Activated naive CD8-positive, alpha-beta T cell treated with anti-CD3 and anti-CD28 coated beads for 36 hours (primary cell): ENCODE measurements around the gene UPK3BL1. TPM values are rescaled to one million over a fixed set of nuclear protein-coding genes. Genes with fewer than 3 reads are reported as not detected.
A peak's percentile ranks its signal among the peaks of the same experiment; 100 is the strongest.
"Not testable (repeated sequence)": the region's sequence is repeated elsewhere in the genome, so short reads cannot be mapped to it uniquely, and the experiment has no call there.

ENCODE experiments used
- DNase-seq: peaks from one replicate; pipeline ENCODE4 v3.0.0; 2021
- H3K27ac Mint-ChIP-seq: one replicate; pipeline ENCODE4 v1.8.0; 2022; ENCODE audit warnings: mild to moderate bottlenecking, moderate library complexity, mixed read lengths
- H3K27me3 Mint-ChIP-seq: one replicate; pipeline ENCODE4 v1.8.0; 2022; ENCODE audit warnings: mild to moderate bottlenecking, mixed read lengths
- H3K36me3 Mint-ChIP-seq: one replicate; pipeline ENCODE4 v1.8.0; 2021; ENCODE audit warnings: mild to moderate bottlenecking, mixed read lengths
- H3K4me1 Mint-ChIP-seq: one replicate; pipeline ENCODE4 v1.8.0; 2021; ENCODE audit warnings: mixed read lengths
- H3K4me3 Mint-ChIP-seq: one replicate; pipeline ENCODE4 v1.8.0; 2022; ENCODE audit warnings: mild to moderate bottlenecking, moderate library complexity, mixed read lengths
- H3K9me3 Mint-ChIP-seq: one replicate; pipeline ENCODE4 v1.8.0; 2022; ENCODE audit warnings: mixed read lengths
- total RNA-seq, 2 experiments: library from RNA; stranded (reverse); gene quantifications; one replicate each; pipeline ENCODE4 v1.2.3, GENCODE V29; 2021

Gene UPK3BL1
- total RNA-seq, 2 experiments from 2014 or later = 14.1 to 19.4 TPM

DNA sequence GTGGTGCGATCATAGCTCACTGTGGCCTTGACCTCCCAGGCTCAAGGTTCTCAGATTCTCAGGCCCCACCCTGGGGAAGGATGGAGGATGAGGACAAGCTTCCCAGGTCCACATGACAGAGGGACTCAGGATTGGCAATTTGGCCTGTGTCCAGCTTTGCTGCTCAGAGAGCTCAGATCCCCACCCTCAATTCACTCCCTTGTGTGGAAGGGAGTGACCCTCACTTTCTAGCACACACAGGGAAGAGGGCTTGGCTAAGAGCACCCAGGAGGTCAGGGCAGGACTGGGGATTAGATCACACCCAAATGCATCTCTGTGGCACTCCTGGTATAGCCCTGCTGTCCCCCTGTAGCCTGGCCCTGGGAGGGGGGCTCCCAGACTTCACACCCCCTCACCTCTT, 813 bp upstream of the UPK3BL1 start:
- DNase-seq, H3K4me1 Mint-ChIP-seq, H3K4me3 Mint-ChIP-seq, H3K27me3 Mint-ChIP-seq, H3K36me3 Mint-ChIP-seq, H3K27ac Mint-ChIP-seq, H3K9me3 Mint-ChIP-seq: not testable (repeated sequence)

DNA sequence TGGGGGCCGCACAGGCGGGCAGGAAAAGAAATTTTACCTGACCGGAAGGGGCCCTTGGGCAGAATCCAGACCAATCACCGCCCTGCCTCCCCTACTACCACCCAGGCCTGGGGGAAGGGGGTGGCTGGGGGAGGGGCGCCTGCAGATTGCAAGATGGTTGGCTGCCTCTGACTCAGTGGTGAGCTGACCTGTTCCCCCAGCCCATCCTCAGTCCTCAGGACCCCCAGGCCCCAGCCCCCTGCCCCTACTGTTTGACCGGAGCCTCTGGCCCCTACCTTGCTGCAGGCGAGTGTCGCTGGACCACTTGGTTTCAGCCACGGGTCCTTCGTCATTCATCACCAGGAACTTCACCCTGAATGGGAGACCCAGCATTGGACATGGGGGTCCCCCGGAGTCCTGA, 3.7 kb downstream of the UPK3BL1 start:
- H3K36me3 Mint-ChIP-seq, H3K4me1 Mint-ChIP-seq, DNase-seq, H3K9me3 Mint-ChIP-seq, H3K27ac Mint-ChIP-seq, H3K27me3 Mint-ChIP-seq, H3K4me3 Mint-ChIP-seq: not testable (repeated sequence)

DNA sequence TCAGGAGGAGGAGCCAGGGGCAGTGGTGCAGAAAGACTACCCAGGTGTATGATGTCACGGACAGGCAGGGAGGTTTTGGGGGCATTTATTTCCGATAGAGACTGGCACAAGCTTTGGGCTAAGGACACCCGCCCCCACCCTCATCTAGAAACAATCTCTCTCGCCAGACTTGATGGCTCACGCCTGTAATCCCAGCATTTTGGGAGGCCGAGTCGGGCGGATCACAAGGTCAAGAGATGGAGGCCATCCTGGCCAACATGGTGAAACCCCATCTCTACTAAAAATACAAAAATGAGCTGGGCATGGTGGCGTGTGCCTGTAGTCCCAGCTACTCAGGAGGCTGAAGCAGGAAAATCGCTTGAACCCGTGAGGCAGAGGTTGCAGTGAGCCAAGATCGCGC, 5.6 kb downstream of the UPK3BL1 start:
- H3K27ac Mint-ChIP-seq, H3K9me3 Mint-ChIP-seq, H3K36me3 Mint-ChIP-seq, H3K27me3 Mint-ChIP-seq, H3K4me1 Mint-ChIP-seq, H3K4me3 Mint-ChIP-seq, DNase-seq: not testable (repeated sequence)

DNA sequence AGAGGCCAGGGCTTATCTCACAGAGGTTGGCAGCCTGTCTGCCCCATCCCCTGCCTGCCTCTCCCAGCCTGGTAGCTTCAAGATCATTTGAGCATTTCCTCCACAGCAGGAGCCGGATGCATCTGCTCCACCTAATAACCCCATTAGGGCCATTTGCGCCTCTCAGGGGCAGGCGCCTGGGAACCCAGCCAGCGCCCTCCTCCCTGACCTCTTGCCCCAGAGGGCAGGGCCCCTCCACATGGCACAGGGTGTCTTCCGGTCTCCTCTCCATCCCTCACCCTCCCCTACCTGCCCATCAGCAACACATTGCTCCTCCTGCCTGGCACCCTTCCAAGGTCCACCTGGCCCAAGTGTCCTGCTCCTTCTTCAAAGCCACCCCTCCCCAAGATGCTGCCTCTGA, 7.2 kb downstream of the UPK3BL1 start:
- not testable (repeated sequence) for DNase-seq, H3K27ac Mint-ChIP-seq, H3K9me3 Mint-ChIP-seq, H3K36me3 Mint-ChIP-seq, H3K4me3 Mint-ChIP-seq, H3K27me3 Mint-ChIP-seq, H3K4me1 Mint-ChIP-seq

DNA sequence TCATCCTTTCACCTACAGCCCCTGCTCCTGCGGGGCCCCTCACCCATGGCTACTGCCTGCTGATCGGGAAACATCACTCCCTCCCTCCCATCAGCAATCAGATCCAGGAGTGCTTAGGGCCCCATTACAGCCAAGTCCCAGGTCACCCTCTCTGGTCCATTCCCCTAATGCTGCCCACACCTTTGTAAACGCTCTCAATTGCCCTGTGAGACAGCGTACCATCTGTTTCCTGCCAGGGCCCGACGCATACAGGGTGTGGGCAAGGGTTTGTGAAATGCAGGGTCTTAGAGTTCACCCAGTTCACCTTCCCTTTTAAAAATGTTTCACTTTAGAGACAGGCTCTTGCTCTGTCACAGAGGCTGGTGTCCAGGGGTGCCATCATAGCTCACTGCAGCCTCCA, 8.3 kb downstream of the UPK3BL1 start:
- not testable (repeated sequence) for H3K36me3 Mint-ChIP-seq, H3K4me1 Mint-ChIP-seq, H3K27ac Mint-ChIP-seq, DNase-seq, H3K27me3 Mint-ChIP-seq, H3K9me3 Mint-ChIP-seq, H3K4me3 Mint-ChIP-seq

DNA sequence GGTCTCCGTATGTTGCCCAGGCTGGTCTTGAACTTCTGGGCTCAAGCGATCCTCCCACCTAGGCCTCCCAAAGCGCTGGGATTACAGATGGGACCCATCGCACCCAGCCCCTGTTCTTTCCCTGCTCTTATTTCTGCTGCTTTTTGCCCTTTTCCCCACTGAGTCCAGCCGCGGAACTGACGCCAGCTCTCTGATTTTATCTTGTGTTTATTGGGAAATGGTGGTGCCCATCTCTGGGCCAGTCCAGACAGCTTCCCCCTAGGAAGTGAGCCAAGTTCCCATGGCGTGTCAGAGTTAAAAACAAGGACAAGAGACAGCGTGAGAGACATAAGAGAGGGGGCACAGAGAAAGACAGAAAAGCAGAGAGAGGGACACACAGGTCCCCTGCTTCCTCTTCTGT, 12.0 kb downstream of the UPK3BL1 start:
- DNase-seq, H3K27ac Mint-ChIP-seq, H3K4me3 Mint-ChIP-seq, H3K4me1 Mint-ChIP-seq, H3K9me3 Mint-ChIP-seq, H3K27me3 Mint-ChIP-seq, H3K36me3 Mint-ChIP-seq: not testable (repeated sequence)

DNA sequence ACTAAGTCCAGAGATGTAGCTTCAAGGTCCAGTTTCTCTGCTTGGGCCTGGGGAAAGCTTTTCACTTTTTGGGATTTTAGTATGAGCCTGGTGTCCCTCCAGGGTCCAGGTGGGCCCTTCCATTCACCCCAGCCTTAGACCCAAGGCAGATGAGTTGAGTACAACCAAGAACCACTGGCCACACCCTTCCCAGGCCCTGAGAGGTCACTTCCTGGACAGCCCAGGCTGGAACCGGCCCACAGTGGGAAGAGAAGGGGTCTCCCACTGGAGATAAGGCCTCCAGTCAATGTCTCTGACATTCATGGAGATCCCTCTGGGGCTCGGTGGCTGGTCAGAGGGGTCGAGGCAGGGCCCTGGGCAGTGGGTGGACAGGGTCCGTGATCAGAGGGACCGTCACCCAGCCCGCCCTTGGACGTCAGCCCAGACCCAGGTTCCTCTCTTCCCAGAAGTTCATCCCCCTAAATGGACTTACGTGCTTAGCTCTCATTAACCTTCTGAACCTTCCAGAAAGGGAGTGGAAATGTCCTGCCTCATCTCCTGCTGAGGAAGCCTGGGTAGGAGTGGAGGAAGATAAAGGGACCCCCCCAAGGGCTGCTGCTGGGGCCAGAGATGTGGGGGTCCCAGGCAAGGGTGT, 15.2 kb downstream of the UPK3BL1 start:
- DNase-seq, H3K4me3 Mint-ChIP-seq, H3K27me3 Mint-ChIP-seq, H3K4me1 Mint-ChIP-seq, H3K27ac Mint-ChIP-seq, H3K9me3 Mint-ChIP-seq, H3K36me3 Mint-ChIP-seq: not testable (repeated sequence)

DNA sequence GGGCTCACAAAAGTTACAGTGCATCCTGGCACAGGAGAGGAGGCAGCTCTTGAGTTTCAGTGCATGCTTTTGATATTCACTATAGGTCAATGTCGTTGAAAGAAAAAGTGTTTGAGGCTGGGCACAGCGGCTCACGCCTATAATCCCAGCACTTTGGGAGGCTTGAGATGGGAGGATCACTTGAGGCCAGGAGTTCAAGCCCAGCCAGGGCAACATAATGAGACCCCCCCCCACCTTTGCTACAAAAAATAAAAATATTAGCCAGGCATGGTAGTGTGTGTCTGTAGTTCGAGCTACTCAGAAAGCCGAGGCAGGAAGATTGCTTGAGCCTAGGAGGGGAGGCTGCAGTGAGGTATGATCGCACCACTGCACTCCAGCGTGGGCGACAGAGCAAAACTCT, 24.5 kb downstream of the UPK3BL1 start:
- H3K9me3 Mint-ChIP-seq, H3K36me3 Mint-ChIP-seq, H3K27me3 Mint-ChIP-seq, H3K4me1 Mint-ChIP-seq, DNase-seq, H3K4me3 Mint-ChIP-seq, H3K27ac Mint-ChIP-seq: not testable (repeated sequence)

DNA sequence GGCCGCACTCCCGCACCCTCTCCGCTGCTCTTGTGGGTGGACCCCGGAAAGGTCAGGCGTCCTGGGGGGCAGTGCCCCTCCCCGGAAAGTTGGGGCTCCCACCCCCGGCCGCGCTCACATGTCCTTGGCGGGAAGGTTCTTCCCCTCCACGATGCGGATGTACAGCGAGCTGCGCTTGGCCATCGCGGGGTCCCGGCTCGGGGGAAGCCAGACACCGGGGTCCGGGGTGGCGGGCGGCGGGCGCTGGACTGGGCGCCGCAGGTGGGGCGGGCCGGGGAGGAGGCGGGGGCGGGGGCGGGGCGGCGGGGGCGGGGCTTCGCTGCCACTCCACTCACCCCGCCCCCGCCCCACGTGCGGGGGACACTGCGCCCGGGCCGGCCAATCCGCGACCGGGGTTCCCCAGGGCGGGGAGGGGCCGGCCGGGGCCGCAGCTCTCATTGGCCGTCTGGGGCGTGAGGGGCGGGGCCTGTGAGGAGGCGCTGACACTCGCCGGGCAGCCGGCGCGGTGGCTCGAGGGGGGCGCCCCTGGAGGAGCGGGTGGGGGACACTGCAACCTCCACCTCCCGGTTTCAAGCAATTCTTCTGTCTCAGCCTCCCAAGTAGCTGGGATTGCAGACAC, 26.0 kb downstream of the UPK3BL1 start, which contains the start of gene RASA4:
Gene RASA4, minus strand, starts transcription at position 250 of the 619 bp plus-strand sequence. Its CDS starts 67 bp downstream, at position 183.
- H3K4me1 Mint-ChIP-seq, H3K4me3 Mint-ChIP-seq, H3K27me3 Mint-ChIP-seq: not testable (repeated sequence)

DNA sequence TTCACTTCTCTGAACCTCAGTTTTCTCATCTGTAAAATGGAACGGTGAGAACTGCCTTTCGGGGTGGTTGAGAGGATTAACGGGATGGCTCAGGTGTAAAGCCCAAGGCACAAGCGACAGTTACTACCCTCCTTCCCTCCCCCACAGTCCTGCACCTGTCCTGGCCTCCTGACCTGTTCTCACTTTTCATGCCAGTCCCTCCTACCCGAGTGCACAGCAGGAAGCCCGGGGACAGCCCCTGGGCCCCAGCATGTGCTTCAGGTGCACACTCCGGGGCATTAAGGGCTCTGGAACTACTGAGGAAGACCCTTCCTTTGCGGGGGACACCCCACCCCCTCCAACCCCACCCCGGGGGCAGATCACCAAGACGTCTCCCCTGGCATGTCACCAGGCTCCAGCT, 26.7 kb downstream of the UPK3BL1 start:
- not testable (repeated sequence) for H3K27me3 Mint-ChIP-seq, H3K36me3 Mint-ChIP-seq, DNase-seq, H3K9me3 Mint-ChIP-seq, H3K27ac Mint-ChIP-seq, H3K4me1 Mint-ChIP-seq, H3K4me3 Mint-ChIP-seq

More for the DNA sequence above, 26.0 kb downstream of the UPK3BL1 start, which contains the start of gene RASA4:
- DNase-seq = peak; percentile 37
- not testable (repeated sequence) for H3K9me3 Mint-ChIP-seq, H3K27ac Mint-ChIP-seq, H3K36me3 Mint-ChIP-seq

DNA sequence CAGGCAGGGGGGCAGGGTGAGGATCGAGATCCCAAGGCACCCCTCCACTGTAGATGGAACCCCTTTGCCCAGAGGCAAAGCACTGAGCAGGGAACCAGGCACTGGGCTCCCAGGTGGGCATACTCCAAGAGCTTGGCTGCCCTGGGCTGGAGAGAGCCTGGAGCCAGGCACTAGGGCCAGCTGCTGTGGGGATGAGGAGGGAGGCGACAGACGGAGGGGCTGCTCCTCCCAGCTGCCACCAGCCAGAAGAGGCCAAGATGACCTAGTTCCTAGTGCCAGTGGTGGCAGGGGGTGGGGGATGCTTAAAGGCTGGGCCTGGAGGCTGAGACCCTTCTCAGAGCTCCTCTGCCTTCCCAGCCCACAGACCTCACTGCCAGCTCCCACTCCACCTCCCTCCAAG, 27.7 kb downstream of the UPK3BL1 start:
- H3K27me3 Mint-ChIP-seq, H3K36me3 Mint-ChIP-seq, H3K27ac Mint-ChIP-seq, H3K9me3 Mint-ChIP-seq, DNase-seq, H3K4me3 Mint-ChIP-seq, H3K4me1 Mint-ChIP-seq: not testable (repeated sequence)

DNA sequence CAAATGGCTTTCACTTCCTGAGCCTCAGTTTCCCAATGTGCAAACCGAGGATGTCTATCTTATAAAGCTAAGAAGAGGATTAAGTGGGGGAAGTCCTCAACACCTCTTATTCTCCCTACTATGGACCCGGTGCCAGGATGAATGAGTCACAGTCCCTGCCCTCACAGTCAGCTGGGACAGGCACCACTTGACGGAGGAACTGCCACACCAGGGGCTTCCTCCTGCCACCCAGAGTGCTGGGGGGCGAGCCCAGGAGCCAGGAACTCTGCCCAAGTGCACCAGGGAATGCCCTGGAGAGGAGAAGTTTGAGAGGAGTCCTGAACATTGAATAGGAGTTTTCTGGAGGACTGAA, 28.3 kb downstream of the UPK3BL1 start:
- H3K27me3 Mint-ChIP-seq, H3K4me3 Mint-ChIP-seq, H3K9me3 Mint-ChIP-seq, H3K27ac Mint-ChIP-seq, H3K4me1 Mint-ChIP-seq, DNase-seq, H3K36me3 Mint-ChIP-seq: not testable (repeated sequence)

DNA sequence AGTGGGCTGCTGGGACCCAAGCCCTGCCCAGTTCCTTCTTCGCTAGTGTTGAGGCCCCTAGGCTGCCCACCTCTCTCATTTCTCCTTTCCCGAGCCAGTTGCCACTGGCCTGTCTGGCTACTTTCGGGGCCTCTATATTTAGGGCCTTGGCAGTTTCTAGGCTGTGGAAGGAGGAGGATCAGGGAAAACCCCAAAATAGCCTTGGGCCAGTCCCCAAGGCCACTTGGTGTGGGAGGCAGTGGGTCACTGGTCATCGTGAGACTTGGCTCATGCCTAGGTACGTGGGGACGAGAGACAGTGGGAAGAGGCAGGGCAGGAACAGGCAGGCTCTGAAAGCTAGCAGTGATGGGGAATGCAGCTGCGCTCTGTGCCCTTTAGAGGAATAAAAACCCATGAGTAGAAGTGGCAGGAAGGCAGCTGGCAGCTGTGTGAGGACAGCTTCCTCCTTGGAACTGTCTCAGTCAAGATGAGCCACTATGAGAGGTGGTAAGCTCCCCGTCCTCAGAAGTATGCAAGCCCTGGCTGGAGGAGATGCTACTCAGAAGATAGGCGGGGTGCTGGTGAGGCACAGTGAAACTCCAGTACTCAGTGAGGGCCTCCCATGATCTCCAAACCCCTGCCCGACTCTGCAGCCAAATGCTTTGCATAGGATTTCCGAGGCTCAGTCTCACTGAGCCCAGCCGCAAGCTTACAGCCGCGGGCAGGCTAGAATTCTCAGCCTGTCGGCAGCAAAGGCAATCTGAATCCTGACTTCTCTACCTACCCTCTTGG, 28.8 kb downstream of the UPK3BL1 start:
- H3K27me3 Mint-ChIP-seq, H3K9me3 Mint-ChIP-seq, H3K27ac Mint-ChIP-seq, H3K4me1 Mint-ChIP-seq, H3K36me3 Mint-ChIP-seq, H3K4me3 Mint-ChIP-seq, DNase-seq: not testable (repeated sequence)

DNA sequence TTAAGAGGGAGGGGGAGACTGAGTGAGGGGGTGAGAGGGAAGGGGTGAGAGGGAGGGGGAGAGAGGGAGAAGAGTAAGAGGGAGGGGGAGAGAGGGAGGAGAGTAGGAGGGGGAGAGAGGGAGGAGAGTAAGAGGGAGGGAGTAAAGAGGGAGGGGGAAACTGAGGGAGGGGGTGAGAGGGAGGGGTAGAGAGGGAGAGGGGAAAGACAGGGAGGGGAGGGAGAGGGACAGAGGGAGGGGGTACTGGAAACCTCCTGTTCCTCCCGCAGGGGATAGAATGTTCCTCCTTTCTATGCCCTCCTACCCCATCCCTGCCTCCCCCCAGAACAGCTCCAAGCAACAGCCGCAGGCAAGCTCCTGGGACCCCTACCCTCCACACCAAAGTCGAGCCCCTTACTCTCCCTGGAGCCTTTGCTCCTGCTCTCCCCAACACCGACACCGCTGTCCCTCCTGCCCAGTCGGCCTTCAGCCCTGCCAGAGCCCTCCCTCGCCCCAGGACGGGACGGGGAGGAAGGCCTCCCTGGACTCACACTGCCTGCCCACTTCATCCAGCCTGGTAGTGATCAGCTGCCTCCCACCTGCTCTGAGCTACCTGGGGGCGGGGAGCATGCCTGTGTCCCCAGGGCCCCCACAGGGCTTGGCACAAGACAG, 30.8 kb downstream of the UPK3BL1 start:
- H3K9me3 Mint-ChIP-seq, DNase-seq, H3K36me3 Mint-ChIP-seq, H3K27ac Mint-ChIP-seq, H3K4me1 Mint-ChIP-seq, H3K4me3 Mint-ChIP-seq, H3K27me3 Mint-ChIP-seq: not testable (repeated sequence)

DNA sequence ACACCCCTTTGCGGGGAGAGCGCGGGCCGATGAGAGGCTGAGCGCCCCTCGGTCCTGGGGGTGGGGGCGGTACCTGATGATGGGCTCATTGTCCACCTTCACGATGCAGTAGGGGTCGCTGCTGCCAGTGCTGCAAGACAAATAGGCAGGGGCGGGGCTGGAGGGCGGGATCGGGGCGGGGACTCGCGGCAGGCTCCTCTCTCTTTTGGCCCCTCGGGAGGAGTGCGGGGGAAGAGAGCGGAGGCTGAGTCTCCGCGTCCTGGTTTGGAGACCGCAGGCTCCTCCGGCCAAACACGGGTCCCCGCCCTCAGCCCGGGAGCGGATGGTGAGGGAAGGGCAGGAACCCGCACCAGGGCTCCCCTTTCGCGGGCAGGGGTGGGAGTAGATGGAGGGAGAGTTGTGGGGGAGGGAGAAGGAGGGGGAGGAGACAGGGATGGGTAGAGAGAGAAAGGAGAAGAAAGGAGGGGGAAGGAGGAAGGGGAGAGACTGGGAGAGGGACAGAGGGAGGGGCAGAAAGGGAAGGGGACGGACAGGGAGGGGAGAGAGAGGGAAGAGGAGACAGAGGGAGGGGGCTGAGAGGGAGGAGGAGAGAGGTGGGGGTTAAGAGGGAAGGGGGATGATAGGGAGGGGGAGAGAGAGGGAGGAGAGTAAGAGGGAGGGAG, 31.4 kb downstream of the UPK3BL1 start:
- H3K9me3 Mint-ChIP-seq, H3K4me1 Mint-ChIP-seq, H3K27ac Mint-ChIP-seq, H3K36me3 Mint-ChIP-seq, H3K4me3 Mint-ChIP-seq, H3K27me3 Mint-ChIP-seq, DNase-seq: not testable (repeated sequence)
